SU-DHL-6 (cell line): Measurements from ENCODE around the gene AOC3.

Experiments
- H2AFZ ChIP-seq: fragments of 200-600 bp; sonication (generic); 2 replicates; pipeline ENCODE4 v1.6.1; 2014; ENCODE audit warnings: low read depth, mild to moderate bottlenecking, moderate library complexity, mixed read lengths, antibody characterized with exemption, low read length; ENCODE audit not compliant: severe bottlenecking
- H3F3A ChIP-seq: fragments of 200-600 bp; shearing (Covaris generic); 2 replicates; pipeline ENCODE4 v1.6.0; 2016; ENCODE audit warnings: antibody characterized with exemption, mild to moderate bottlenecking; ENCODE audit not compliant: insufficient read depth
- H3K27ac ChIP-seq: fragments of 200-600 bp; sonication (generic); 2 replicates; pipeline ENCODE4 v1.5.1; 2016; ENCODE audit warnings: low read depth, mild to moderate bottlenecking, low read length, moderate library complexity, mixed read lengths
- H3K27me3 ChIP-seq: fragments of 200-600 bp; sonication (generic), shearing (Covaris generic); 2 replicates; pipeline ENCODE4 v1.6.0; 2014; ENCODE audit warnings: mild to moderate bottlenecking, low read length
- H3K36me3 ChIP-seq: fragments of 200-600 bp; sonication (generic); 2 replicates; pipeline ENCODE4 v1.6.1; 2014; ENCODE audit warnings: mild to moderate bottlenecking, low read length, mixed read lengths
- H3K4me2 ChIP-seq: fragments of 300-600, 200-600 bp; shearing (Covaris generic), sonication (generic); 2 replicates; pipeline ENCODE4 v1.6.0; 2014; ENCODE audit warnings: low read length, low read depth, mild to moderate bottlenecking; ENCODE audit not compliant: poor library complexity, severe bottlenecking
- H3K4me3 ChIP-seq: fragments of 200-600 bp; sonication (generic); 2 replicates; pipeline ENCODE4 v1.5.1; 2014; ENCODE audit warnings: antibody characterized with exemption, low read length, mild to moderate bottlenecking, mixed read lengths; ENCODE audit not compliant: insufficient read depth, poor library complexity, severe bottlenecking
- H3K79me2 ChIP-seq: fragments of 200-600 bp; sonication (generic); 2 replicates; pipeline ENCODE4 v1.6.1; 2014; ENCODE audit warnings: mild to moderate bottlenecking, low read length, moderate library complexity; ENCODE audit not compliant: insufficient read depth
- H3K9ac ChIP-seq: fragments of 200-600 bp; sonication (generic); 2 replicates; pipeline ENCODE4 v1.7.0; 2014; ENCODE audit warnings: mild to moderate bottlenecking, low read length
- H3K9me2 ChIP-seq: fragments of 200-600 bp; sonication (generic); replicated peaks from 2 replicates; pipeline ENCODE4 v1.6.1; 2014; ENCODE audit warnings: low read length; ENCODE audit not compliant: insufficient read depth
- H3K9me3 ChIP-seq: fragments of 200-600 bp; sonication (generic); 2 replicates; pipeline ENCODE4 v1.6.1; 2014; ENCODE audit warnings: low read length, mixed read lengths; ENCODE audit not compliant: insufficient read depth
- H4K20me1 ChIP-seq: fragments of 200-600 bp; sonication (generic); 2 replicates; pipeline ENCODE4 v1.6.1; 2014; ENCODE audit warnings: low read depth, mild to moderate bottlenecking, antibody characterized with exemption, low read length, moderate library complexity, mixed read lengths
- EZH2phosphoT487 ChIP-seq: fragments of 200-600 bp; sonication (generic), shearing (Covaris generic); conservative IDR thresholded peaks from 2 replicates; pipeline ENCODE4 v1.6.1; 2018; ENCODE audit warnings: mild to moderate bottlenecking, antibody characterized with exemption, low read length, moderate library complexity, mixed read lengths
- TF ChIP-seq, protein P1 (sequence below): fragments of 200-600 bp; sonication (generic); IDR thresholded peaks from one replicate; pipeline ENCODE4 v1.5.1; 2017; ENCODE audit warnings: antibody characterized with exemption, mild to moderate bottlenecking, low read length, moderate library complexity; ENCODE audit not compliant: insufficient read depth, poor library complexity, severe bottlenecking

The AOC3 gene

DNA sequence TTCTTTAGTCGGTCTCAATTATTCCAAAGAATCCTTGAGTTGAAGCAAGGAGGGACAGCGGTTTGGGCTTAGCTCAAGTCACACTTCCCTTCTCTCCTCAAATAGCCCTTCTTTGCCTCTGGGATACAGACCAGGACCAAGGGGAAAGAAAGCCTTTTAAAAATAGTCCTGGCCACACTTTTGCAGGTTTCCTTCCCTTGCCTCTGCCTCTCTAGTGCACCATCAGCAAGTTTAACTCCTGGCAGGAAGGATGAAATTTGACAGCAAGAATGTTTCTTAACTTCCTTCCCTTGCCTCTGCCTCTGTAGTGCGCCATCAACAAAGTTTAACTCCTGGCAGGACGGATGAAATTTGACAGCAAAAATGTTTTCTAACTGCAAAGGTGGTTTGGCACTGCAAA, 42.4 kb downstream of the AOC3 start:
- Histone ChIP-seq H3K4me3 (no peak overlapping the region), H3K4me2 (no peak overlapping the region)
- TF ChIP-seq, protein P1, sequence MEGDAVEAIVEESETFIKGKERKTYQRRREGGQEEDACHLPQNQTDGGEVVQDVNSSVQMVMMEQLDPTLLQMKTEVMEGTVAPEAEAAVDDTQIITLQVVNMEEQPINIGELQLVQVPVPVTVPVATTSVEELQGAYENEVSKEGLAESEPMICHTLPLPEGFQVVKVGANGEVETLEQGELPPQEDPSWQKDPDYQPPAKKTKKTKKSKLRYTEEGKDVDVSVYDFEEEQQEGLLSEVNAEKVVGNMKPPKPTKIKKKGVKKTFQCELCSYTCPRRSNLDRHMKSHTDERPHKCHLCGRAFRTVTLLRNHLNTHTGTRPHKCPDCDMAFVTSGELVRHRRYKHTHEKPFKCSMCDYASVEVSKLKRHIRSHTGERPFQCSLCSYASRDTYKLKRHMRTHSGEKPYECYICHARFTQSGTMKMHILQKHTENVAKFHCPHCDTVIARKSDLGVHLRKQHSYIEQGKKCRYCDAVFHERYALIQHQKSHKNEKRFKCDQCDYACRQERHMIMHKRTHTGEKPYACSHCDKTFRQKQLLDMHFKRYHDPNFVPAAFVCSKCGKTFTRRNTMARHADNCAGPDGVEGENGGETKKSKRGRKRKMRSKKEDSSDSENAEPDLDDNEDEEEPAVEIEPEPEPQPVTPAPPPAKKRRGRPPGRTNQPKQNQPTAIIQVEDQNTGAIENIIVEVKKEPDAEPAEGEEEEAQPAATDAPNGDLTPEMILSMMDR = no peak
- TF ChIP-seq EZH2phosphoT487 = no peak

DNA sequence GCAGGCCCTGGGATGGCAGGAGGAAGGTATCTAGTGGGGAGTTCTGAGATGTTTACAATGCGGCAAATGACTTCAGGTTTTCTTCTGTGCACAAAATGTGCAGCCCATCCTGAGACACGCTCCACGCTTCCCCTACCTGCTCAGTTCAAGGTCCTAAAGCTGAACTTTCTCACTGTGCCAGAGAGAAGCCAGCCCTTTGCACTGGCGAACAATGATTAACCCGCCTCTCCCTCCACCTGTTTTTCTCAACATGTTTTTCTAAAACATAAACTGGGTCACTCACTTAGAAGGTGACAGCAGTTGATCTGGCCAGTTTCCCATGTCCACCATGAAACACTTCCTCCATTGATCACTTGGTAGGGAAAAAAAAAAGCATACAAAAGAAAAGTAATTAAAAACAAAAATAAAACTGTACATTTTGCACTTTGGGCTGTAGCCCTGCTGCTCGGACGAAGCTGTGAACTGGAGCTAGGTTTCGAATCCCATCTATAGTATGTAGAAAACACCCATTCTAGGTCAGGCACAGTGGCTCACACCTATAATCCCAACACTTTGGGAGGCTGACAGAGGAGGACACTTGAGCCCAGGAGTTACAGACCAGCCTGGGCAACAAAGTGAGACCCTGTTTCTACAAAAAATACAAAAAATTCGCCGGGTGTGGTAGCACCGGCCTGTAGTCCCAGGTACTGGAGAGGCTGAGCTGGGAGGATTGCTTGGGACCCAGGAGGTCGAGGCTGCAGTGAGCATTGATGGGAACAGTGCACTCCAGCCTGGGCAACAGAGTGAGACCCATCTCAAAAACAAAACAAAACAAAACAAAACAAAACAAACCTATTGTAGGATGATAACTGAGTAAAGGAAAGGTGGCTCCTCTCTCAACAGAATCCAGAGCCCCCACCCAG, 43.5 kb downstream of the AOC3 start:
- H3K27me3 ChIP-seq = no peaks in the 10 kb centered on the region
- H4K20me1 ChIP-seq = no peaks in the 10 kb centered on the region
- H3K27ac ChIP-seq = no peak overlapping the region
- H3K79me2 ChIP-seq = no peaks in the 10 kb centered on the region
- H3K9me3 ChIP-seq = no peaks in the 10 kb centered on the region
- H3K9me2 ChIP-seq = no peaks in the 10 kb centered on the region
- H3K4me2 ChIP-seq = no peak overlapping the region
- no peaks in the 10 kb centered on the region for H3F3A ChIP-seq
- TF ChIP-seq, protein P1 = no peak
- TF ChIP-seq EZH2phosphoT487 = no peak
- no peak overlapping the region for H2AFZ ChIP-seq
- H3K9ac ChIP-seq = no peak overlapping the region
- H3K4me3 ChIP-seq = no peak overlapping the region
- no peaks in the 10 kb centered on the region for H3K36me3 ChIP-seq

More for the DNA sequence above, 42.4 kb downstream of the AOC3 start:
- no peaks in the 10 kb centered on the region for H3K36me3 ChIP-seq
- no peaks in the 10 kb centered on the region for H3K9me2 ChIP-seq
- H3K79me2 ChIP-seq = no peaks in the 10 kb centered on the region
- no peaks in the 10 kb centered on the region for H3K9me3 ChIP-seq
- H3F3A ChIP-seq = no peaks in the 10 kb centered on the region
- no peaks in the 10 kb centered on the region for H3K27me3 ChIP-seq
- H3K27ac ChIP-seq = no peak overlapping the region
- H2AFZ ChIP-seq = no peak overlapping the region
- no peak overlapping the region for H3K9ac ChIP-seq
- H4K20me1 ChIP-seq = no peaks in the 10 kb centered on the region

DNA sequence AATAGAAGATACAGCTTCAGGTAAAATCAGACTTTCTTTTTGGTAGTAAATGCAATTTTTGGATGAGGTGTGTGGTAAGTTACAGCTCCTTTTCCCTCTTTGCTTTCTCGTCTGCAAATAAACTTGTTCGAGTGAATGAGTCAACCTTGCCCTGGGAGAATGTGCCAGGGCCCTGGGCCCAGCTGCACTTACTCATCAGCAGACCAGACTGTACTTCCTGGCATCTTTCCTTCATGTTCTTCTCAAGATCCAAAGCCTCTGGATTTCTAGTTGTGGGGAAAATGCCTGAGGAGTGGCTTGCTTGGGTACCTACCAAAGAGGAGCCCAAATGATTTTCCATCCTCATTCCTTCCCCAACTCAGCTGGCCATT, 44.2 kb downstream of the AOC3 start:
- no peak overlapping the region for H3K27ac ChIP-seq
- H3K36me3 ChIP-seq = no peaks in the 10 kb centered on the region
- no peaks in the 10 kb centered on the region for H3F3A ChIP-seq
- no peaks in the 10 kb centered on the region for H3K27me3 ChIP-seq
- no peak overlapping the region for H3K4me2 ChIP-seq
- H3K4me3 ChIP-seq = no peak overlapping the region
- no peak overlapping the region for H2AFZ ChIP-seq
- no peaks in the 10 kb centered on the region for H4K20me1 ChIP-seq
- no peak overlapping the region for H3K9ac ChIP-seq
- H3K9me2 ChIP-seq = no peaks in the 10 kb centered on the region
- no peaks in the 10 kb centered on the region for H3K79me2 ChIP-seq
- TF ChIP-seq EZH2phosphoT487 = no peak
- TF ChIP-seq, protein P1 = no peak
- no peaks in the 10 kb centered on the region for H3K9me3 ChIP-seq
